ENCODE measurements around the gene CLSTN2. TPM values are rescaled to one million over a fixed set of nuclear protein-coding genes. Genes with fewer than 3 reads are reported as not detected.

CLSTN2 gene
- total RNA-seq, 2 donors from 2014 or later, result 0.82 to 1.3 TPM

DNA sequence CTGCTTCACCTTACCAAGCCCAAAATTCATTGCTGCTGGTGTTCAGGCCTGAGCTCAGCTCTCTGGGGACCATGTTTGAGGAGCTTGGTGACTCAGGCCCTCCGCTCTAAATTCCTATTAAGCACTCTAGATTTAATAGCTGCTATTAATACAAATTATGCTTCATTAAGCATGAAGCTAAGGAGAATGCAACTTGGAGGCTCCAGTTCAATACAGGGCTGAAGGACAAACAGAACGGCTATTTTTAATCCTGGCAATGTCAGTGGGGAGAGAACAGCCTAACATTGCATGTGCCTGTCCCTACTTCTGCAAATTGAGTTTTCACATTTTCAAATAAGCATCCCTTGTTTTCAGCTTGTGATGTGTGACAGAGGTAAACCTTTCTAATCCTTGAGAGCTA lies 662.8 kb downstream of the CLSTN2 start:
- TF ChIP-seq, protein P1, sequence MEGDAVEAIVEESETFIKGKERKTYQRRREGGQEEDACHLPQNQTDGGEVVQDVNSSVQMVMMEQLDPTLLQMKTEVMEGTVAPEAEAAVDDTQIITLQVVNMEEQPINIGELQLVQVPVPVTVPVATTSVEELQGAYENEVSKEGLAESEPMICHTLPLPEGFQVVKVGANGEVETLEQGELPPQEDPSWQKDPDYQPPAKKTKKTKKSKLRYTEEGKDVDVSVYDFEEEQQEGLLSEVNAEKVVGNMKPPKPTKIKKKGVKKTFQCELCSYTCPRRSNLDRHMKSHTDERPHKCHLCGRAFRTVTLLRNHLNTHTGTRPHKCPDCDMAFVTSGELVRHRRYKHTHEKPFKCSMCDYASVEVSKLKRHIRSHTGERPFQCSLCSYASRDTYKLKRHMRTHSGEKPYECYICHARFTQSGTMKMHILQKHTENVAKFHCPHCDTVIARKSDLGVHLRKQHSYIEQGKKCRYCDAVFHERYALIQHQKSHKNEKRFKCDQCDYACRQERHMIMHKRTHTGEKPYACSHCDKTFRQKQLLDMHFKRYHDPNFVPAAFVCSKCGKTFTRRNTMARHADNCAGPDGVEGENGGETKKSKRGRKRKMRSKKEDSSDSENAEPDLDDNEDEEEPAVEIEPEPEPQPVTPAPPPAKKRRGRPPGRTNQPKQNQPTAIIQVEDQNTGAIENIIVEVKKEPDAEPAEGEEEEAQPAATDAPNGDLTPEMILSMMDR (IDR thresholded peaks at IDR 0.05), result no peak
- Histone ChIP-seq H3K27me3 (no peaks in the 10 kb centered on the region), H3K36me3 (no peaks in the 10 kb centered on the region), H3K4me1 (no peaks in the 10 kb centered on the region), H3K27ac (no peak overlapping the region), H3K9me3 (no peaks in the 10 kb centered on the region), H3K9ac (ENCODE audit: low read depth in 2 of 2, low read length in 2 of 2) (no peak overlapping the region), H3K4me3 (no peak overlapping the region)
- no peak for DNase-seq
- intact Hi-C loops (cut with DNase I), result no loop called here

DNA sequence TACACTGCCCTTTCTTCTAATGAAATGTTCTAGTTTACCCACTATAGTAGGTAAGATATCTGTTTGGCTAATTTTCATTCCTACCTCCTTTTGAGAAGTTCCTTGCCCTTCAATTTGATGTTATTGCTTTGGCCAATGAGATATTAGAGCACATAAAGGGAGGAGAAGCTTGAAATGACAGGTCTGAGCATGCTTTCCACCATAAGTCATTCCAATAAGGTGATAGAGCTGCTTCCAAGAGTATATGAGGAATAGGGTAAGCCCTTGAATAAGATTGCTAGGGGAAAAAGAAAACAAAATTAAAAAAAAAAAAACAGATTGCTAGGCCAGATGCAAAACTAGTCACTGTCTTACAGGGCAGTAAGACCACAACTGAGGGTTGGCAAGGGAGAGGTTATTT lies 664.0 kb downstream of the CLSTN2 start:
- Histone ChIP-seq H3K4me1 (no peaks in the 10 kb centered on the region), H3K9ac (ENCODE audit: low read depth in 2 of 2, low read length in 2 of 2) (no peak overlapping the region), H3K36me3 (no peaks in the 10 kb centered on the region), H3K27me3 (no peaks in the 10 kb centered on the region), H3K9me3 (no peaks in the 10 kb centered on the region), H3K4me3 (no peak overlapping the region), H3K27ac (no peak overlapping the region)
- intact Hi-C loops (cut with DNase I), result no loop called here
- DNase-seq, result no peak
- TF ChIP-seq, protein P1 (IDR thresholded peaks at IDR 0.05), result no peak

DNA sequence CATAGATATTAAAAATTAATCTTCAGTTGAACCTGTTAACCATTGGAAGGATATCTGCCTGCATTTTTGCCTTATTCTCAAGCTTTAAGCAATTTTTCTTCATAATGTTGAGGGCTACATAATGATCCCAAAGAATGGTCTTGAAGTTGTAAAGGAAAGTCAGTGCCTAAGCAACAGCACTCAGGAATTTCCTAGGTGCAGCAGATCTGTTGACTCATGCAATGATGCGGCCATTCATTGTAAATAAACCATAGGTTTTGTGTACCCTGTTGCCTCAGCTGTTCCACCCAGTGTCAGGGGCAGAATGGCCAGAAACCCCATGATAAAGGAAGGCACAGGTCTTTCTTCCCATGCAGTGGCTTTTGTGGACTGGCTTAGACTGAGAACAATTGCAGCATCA lies 664.5 kb downstream of the CLSTN2 start:
- no peak for DNase-seq
- H3K9me3 ChIP-seq, result no peaks in the 10 kb centered on the region
- no peaks in the 10 kb centered on the region for H3K27me3 ChIP-seq
- H3K9ac ChIP-seq (ENCODE audit: low read depth in 2 of 2, low read length in 2 of 2), result no peak overlapping the region
- intact Hi-C loops (cut with DNase I), result no loop called here
- H3K4me1 ChIP-seq, result no peaks in the 10 kb centered on the region
- H3K4me3 ChIP-seq, result no peak overlapping the region
- no peak overlapping the region for H3K27ac ChIP-seq
- TF ChIP-seq, protein P1 (IDR thresholded peaks at IDR 0.05), result no peak
- H3K36me3 ChIP-seq, result no peaks in the 10 kb centered on the region

DNA sequence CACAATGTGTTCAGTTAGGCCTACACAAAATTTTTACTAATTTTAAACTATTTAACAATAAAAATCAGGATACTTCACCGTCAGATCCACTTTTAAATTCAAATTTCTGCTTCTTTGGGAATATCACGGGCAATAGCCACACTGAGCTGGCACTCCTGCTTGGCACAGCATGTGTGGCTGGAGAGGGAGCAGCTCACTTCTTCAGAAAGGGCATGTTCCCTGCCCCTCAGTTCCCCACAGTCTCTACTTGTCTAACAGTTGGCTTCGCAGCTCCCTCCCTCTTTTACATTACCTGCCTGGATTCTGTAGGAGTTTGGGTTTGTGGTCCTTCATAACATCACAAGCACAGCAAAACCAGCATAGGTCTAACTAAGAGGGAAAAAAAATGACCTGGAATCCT lies 666.9 kb downstream of the CLSTN2 start:
- no peak overlapping the region for H3K27ac ChIP-seq
- no peak overlapping the region for H3K9ac ChIP-seq (ENCODE audit: low read depth in 2 of 2, low read length in 2 of 2)
- TF ChIP-seq, protein P1 (IDR thresholded peaks at IDR 0.05), result no peak
- no peaks in the 10 kb centered on the region for H3K4me1 ChIP-seq
- H3K36me3 ChIP-seq, result no peaks in the 10 kb centered on the region
- DNase-seq, result no peak
- H3K4me3 ChIP-seq, result no peak overlapping the region
- intact Hi-C loops (cut with DNase I), result no loop called here
- no peaks in the 10 kb centered on the region for H3K9me3 ChIP-seq
- H3K27me3 ChIP-seq, result no peaks in the 10 kb centered on the region

DNA sequence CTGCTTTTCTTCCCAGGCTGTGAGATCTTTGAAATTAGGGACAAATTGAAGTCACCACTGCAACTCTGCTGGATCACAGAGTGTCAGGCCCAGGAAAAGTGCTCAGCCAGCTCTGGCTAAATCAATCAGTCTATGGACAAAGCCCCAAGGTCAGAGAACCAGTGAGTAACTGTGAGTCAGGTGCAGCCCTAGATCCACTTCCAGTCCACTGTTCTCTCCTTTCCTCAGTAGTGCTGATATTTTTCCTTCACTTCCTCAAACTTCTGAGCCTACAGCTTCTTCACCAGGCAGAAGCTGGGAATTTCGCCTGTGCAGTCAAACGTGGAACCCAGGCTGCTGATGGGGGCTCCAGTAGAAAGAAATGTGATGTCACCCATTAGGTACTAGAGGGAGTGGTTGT lies 667.8 kb downstream of the CLSTN2 start:
- no peaks in the 10 kb centered on the region for H3K36me3 ChIP-seq
- no peak overlapping the region for H3K27ac ChIP-seq
- DNase-seq, result no peak
- no peaks in the 10 kb centered on the region for H3K9me3 ChIP-seq
- H3K9ac ChIP-seq (ENCODE audit: low read depth in 2 of 2, low read length in 2 of 2), result no peak overlapping the region
- TF ChIP-seq, protein P1 (IDR thresholded peaks at IDR 0.05), result no peak
- H3K4me3 ChIP-seq, result no peak overlapping the region
- intact Hi-C loops (cut with DNase I), result no loop called here
- H3K27me3 ChIP-seq, result no peaks in the 10 kb centered on the region
- no peaks in the 10 kb centered on the region for H3K4me1 ChIP-seq

DNA sequence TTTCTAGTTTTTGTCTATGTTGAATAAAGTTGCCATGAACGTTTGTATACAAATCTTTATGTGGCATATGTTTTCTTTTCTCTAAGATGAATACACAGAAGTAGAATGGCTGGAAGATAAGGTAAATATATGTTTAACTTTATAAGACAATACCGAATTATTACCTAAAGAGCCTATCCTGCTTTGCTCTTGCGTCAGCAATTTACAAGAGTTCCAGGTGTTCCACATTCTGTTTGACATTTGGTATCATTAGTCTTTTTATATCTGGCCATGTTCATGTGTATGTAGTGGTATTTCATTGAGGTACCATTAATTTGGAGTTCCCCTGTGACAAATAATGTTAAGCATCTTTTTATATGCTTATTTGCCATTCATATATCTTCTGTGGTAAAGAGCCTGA lies 668.8 kb downstream of the CLSTN2 start:
- TF ChIP-seq, protein P1 (IDR thresholded peaks at IDR 0.05), result no peak
- Histone ChIP-seq H3K9me3 (no peaks in the 10 kb centered on the region), H3K9ac (ENCODE audit: low read depth in 2 of 2, low read length in 2 of 2) (no peak overlapping the region), H3K27ac (no peak overlapping the region), H3K4me3 (no peak overlapping the region), H3K27me3 (no peaks in the 10 kb centered on the region), H3K36me3 (no peaks in the 10 kb centered on the region), H3K4me1 (no peaks in the 10 kb centered on the region)
- DNase-seq, result no peak
- intact Hi-C loops (cut with DNase I), result no loop called here

Data from colonic mucosa (tissue), 4 donors.